ENCODE data around the gene TACC3.

The TACC3 gene

DNA sequence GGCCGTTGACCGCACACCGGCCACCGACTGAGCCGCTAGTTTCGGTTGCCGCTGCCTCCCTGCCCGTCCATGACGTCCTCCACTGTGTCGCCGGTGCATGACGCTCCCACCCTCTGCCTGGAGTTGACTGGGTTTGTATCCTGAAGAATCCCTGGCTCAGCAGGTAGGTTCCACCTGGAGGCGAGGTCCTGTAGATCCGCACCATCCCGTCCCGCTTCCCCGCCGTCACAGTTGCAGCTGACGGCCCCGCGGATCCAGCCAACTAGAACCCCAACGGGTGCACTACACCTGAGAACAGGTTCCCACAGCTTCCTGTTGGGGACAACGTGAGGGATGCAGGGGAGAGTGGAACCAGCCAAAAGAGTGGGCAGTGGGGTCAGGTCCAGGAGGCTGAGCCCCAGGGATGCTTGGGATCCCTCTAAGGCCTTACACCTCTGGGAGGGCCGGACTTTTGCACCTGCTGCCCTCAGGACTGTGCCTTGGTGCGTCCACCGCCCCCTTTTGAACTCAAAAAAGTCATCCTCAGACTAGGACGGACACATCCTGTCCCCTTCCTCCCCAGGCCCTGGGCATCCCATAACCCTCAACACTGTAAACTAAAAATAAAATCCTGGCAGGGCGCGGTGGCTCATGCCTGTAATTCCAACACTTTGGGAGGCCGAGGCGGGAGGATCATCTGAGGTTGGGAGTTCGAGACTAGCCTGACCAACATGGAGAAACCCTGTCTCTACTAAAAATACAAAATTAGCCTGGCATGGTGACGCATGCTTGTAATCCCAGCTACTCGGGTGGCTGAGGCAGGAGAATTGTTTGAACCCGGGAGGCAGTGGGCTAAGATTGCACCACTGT is 8.1 kb upstream of the TACC3 start:
- Histone ChIP-seq H3K4me2 (ENCODE audit: low read length) (peak overlapping the region; percentile 91), H3K4me3 (ENCODE audit: low read length) (peak overlapping the region; percentile 92), H3F3A (ENCODE audit: control insufficient read depth, insufficient read depth) (peaks cover 34% of the 10 kb centered on the region), H3K79me2 (ENCODE audit: control insufficient read depth, low read length) (peaks cover 93% of the 10 kb centered on the region), H3K4me1 (ENCODE audit: control insufficient read depth, low read length) (peaks cover 69% of the 10 kb centered on the region), H4K20me1 (ENCODE audit: control insufficient read depth, insufficient read depth, low read depth, low read length) (peaks cover 37% of the 10 kb centered on the region), H3K36me3 (ENCODE audit: control insufficient read depth, low read length) (peaks cover 90% of the 10 kb centered on the region), H3K27ac (ENCODE audit: low read depth, low read length) (peak overlapping the region; percentile 96), H3K27me3 (ENCODE audit: control insufficient read depth, low read length) (no peaks in the 10 kb centered on the region), H3K9me3 (ENCODE audit: control insufficient read depth, insufficient read depth, low read length) (no peaks in the 10 kb centered on the region), H3K9me2 (replicated peaks; ENCODE audit: control insufficient read depth, low read length) (no peaks in the 10 kb centered on the region)
- no peak for TF ChIP-seq EZH2phosphoT487 (IDR thresholded peaks at IDR 0.05; ENCODE audit: borderline replicate concordance, low read length)
- TF ChIP-seq, protein P1, sequence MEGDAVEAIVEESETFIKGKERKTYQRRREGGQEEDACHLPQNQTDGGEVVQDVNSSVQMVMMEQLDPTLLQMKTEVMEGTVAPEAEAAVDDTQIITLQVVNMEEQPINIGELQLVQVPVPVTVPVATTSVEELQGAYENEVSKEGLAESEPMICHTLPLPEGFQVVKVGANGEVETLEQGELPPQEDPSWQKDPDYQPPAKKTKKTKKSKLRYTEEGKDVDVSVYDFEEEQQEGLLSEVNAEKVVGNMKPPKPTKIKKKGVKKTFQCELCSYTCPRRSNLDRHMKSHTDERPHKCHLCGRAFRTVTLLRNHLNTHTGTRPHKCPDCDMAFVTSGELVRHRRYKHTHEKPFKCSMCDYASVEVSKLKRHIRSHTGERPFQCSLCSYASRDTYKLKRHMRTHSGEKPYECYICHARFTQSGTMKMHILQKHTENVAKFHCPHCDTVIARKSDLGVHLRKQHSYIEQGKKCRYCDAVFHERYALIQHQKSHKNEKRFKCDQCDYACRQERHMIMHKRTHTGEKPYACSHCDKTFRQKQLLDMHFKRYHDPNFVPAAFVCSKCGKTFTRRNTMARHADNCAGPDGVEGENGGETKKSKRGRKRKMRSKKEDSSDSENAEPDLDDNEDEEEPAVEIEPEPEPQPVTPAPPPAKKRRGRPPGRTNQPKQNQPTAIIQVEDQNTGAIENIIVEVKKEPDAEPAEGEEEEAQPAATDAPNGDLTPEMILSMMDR (IDR thresholded peaks at IDR 0.05; ENCODE audit: low read depth, low read length, poor library complexity, severe bottlenecking), result no peak

DNA sequence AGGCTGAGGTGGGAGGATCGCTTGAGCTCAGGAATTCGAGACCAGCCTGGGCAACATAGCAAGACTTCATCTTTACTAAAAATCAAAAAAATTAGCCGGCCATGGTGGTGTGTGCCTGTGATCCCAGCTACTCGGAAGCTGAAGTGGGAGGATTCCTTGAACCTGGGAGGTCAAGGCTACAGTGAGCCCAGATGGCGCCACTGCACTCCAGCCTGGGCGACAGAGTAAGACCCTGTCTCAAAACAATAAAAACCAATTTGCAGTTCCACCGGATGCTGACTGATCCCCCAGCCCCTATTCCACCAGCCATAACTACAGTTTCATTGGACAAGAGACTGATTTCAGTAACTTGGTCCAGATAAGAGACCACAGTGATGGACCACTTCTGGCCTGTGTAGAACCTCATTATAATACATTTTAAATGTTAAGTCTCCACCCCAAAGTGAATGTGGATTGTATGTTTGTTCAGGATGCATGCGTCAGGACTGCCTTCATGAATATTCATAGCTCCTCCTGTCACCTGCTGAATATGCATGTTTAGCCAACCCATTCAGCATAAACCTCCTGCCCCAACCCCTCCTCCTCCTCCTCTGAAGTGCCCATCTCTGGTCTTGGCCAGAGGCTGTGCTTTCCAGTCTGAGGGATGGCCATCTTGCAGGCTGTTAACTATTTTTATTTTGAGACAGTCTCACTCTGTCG is 6.9 kb upstream of the TACC3 start:
- Histone ChIP-seq H3K9me3 (ENCODE audit: control insufficient read depth, insufficient read depth, low read length) (no peaks in the 10 kb centered on the region), H3K79me2 (ENCODE audit: control insufficient read depth, low read length) (peaks cover 88% of the 10 kb centered on the region), H4K20me1 (ENCODE audit: control insufficient read depth, insufficient read depth, low read depth, low read length) (peaks cover 26% of the 10 kb centered on the region), H3K36me3 (ENCODE audit: control insufficient read depth, low read length) (peaks cover 87% of the 10 kb centered on the region), H3F3A (ENCODE audit: control insufficient read depth, insufficient read depth) (peaks cover 40% of the 10 kb centered on the region), H3K27ac (ENCODE audit: low read depth, low read length) (peak overlapping the region; percentile 96), H3K9me2 (replicated peaks; ENCODE audit: control insufficient read depth, low read length) (no peaks in the 10 kb centered on the region), H3K27me3 (ENCODE audit: control insufficient read depth, low read length) (no peaks in the 10 kb centered on the region), H3K4me1 (ENCODE audit: control insufficient read depth, low read length) (peaks cover 69% of the 10 kb centered on the region), H3K4me3 (ENCODE audit: low read length) (peak overlapping the region; percentile 92), H3K4me2 (ENCODE audit: low read length) (peak overlapping the region; percentile 91)
- TF ChIP-seq EZH2phosphoT487 (IDR thresholded peaks at IDR 0.05; ENCODE audit: borderline replicate concordance, low read length), result no peak
- TF ChIP-seq, protein P1 (IDR thresholded peaks at IDR 0.05; ENCODE audit: low read depth, low read length, poor library complexity, severe bottlenecking), result peak; percentile 24

DNA sequence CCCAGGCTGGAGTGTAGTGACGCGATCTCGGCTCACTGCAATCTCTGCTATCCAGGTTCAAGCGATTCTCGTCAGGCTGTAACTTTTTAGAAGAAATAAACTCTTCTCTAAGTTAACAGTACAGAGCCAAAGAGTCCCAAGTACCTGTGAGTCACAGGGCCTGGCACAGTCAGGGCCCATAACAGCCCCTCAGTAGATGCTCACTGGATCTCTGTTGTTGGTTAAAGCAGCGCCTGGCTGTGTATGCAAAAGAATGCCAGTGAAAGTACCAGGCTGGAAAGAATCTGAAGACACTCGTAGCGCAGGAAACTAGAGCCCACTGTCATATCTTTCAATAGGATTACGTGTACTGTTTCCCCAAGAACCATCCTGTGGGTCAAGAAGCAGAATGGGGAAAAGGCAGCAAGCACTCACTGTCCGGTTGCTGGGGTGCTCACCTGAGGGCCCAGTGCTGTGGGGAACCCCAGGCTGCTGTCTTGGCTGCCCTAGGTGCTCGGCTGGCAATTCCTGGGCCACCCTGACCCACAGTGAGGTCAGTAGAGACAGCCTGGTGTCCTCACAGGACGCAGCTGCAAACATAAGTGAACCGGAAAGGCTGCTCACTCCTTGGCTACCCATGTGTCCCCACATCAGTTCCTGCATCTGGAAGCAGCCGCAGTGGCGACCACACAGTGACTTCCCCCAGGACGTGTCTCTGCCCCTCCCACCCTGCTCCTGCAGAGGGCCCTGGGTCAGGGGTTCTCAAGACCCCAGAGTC is 6.1 kb upstream of the TACC3 start:
- Histone ChIP-seq H3F3A (ENCODE audit: control insufficient read depth, insufficient read depth) (peaks cover 43% of the 10 kb centered on the region), H3K9me3 (ENCODE audit: control insufficient read depth, insufficient read depth, low read length) (no peaks in the 10 kb centered on the region), H3K9me2 (replicated peaks; ENCODE audit: control insufficient read depth, low read length) (no peaks in the 10 kb centered on the region), H4K20me1 (ENCODE audit: control insufficient read depth, insufficient read depth, low read depth, low read length) (peaks cover 21% of the 10 kb centered on the region), H3K27me3 (ENCODE audit: control insufficient read depth, low read length) (no peaks in the 10 kb centered on the region), H3K27ac (ENCODE audit: low read depth, low read length) (peak overlapping the region; percentile 96), H3K4me3 (ENCODE audit: low read length) (peak overlapping the region; percentile 92), H3K4me2 (ENCODE audit: low read length) (peak overlapping the region; percentile 91), H3K36me3 (ENCODE audit: control insufficient read depth, low read length) (peaks cover 81% of the 10 kb centered on the region), H3K79me2 (ENCODE audit: control insufficient read depth, low read length) (peaks cover 86% of the 10 kb centered on the region), H3K4me1 (ENCODE audit: control insufficient read depth, low read length) (peaks cover 69% of the 10 kb centered on the region)
- no peak for TF ChIP-seq EZH2phosphoT487 (IDR thresholded peaks at IDR 0.05; ENCODE audit: borderline replicate concordance, low read length)
- TF ChIP-seq, protein P1 (IDR thresholded peaks at IDR 0.05; ENCODE audit: low read depth, low read length, poor library complexity, severe bottlenecking), result no peak
